Testis (tissue), 2 donors: ENCODE results near the gene SLCO3A1.

Source experiments
- POLR2A ChIP-seq: fragments of 450-650 bp; IDR thresholded peaks from one replicate; pipeline ENCODE4 v1.6.1; 2017; ENCODE audit warnings: antibody characterized with exemption, mild to moderate bottlenecking, moderate library complexity
- TF ChIP-seq, protein P1 (sequence below), 3 experiments: fragments of 450-650 bp in 2 of 3; fragments of 200-600 bp in 1 of 3; sonication (generic) in 1 of 3; IDR thresholded peaks; one replicate each; pipeline ENCODE4 v1.5.1; 2016 to 2019; ENCODE audit warnings: antibody characterized with exemption in 3 of 3, mild to moderate bottlenecking in 2 of 3, moderate library complexity in 1 of 3

DNA sequence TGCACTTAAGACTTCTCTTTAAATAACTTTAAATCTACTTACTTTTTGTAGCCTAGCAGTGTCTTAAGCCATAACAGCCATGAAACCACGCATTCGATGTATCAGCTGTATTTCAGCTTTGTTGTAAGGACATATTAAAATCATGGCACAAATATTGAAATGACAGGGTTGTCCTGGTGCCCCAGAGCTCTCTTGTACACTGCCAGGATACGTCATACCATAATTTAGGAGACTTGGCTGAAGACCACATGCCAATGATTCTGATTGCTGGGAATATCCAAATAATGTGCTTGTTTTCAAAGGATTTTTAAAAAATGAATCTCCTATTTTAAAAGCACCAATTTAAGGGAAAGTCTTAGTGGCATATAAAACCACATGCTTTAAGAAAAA lies 265.4 kb downstream of the SLCO3A1 start:
- TF ChIP-seq, protein P1, sequence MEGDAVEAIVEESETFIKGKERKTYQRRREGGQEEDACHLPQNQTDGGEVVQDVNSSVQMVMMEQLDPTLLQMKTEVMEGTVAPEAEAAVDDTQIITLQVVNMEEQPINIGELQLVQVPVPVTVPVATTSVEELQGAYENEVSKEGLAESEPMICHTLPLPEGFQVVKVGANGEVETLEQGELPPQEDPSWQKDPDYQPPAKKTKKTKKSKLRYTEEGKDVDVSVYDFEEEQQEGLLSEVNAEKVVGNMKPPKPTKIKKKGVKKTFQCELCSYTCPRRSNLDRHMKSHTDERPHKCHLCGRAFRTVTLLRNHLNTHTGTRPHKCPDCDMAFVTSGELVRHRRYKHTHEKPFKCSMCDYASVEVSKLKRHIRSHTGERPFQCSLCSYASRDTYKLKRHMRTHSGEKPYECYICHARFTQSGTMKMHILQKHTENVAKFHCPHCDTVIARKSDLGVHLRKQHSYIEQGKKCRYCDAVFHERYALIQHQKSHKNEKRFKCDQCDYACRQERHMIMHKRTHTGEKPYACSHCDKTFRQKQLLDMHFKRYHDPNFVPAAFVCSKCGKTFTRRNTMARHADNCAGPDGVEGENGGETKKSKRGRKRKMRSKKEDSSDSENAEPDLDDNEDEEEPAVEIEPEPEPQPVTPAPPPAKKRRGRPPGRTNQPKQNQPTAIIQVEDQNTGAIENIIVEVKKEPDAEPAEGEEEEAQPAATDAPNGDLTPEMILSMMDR (IDR thresholded peaks at IDR 0.05), result no peak
- no peak for TF ChIP-seq POLR2A
